Suppressor macrophage (primary cell): ENCODE measurements around the gene MLLT11.
"Not testable (repeated sequence)": the region's sequence is repeated elsewhere in the genome, so short reads cannot be mapped to it uniquely, and the experiment has no call there.

Experiments
- DNase-seq, 4 experiments: peaks; one replicate each; pipeline ENCODE4 v3.0.0-alpha.2; 2020 to 2022

Gene MLLT11

GRCh38 chr1:151058692-151059091 is 1.5 kb upstream of the MLLT11 start:
- peak in 3 of 4 experiments; percentile 19 to 34 (median 20) for DNase-seq

DNA sequence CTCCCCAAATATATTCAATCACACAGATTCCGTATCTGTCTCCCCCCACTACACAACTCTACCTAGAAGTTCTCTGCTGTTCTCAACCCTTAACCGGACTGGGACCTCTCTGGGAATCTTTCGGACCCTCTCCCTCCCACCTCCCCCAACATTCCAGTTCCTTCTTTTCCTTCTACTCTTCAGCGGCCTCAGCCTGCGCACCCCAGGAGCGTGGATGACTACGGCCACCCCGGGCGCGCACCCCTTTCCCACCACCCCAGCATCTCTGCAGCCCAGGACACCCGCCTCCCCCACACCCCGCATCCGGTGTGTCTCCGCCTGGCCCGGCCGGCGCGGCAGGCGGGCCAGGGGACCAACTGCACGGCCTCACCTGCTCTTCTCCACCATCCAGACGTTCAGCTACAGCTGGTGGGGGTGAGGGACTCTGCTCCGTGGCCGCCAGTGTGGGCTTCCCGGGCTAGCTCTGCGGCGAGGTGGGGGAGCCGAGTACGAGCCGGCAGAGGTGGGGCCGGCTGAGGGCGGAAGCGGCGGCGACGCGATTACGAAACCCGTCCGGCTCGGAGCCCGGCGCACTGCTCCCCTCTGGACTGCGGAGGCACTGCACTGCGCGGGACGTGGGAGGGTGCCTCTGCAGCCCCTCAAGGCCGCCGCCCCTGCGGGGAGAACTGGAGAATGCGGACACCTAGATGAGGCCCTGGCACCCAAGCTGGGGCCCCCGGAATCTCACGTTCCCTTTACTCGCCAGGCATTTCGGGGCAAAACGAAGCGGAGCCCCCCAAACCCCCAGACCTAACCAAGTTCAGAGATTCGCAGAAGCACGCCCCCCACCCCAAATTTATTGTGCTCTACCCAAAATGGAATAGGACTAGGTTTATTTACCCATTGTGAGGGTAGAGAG is 839 bp upstream of the MLLT11 start, which contains the start of gene CDC42SE1:
CDC42SE1 (minus strand) TSS at position 514 of the 898 bp plus-strand sequence. CDS start 3,892 bp downstream, outside the sequence.
- peak; percentile 88 to 95 (median 92) for DNase-seq

GRCh38 chr1:151060657-151061421 is 642 bp downstream of the MLLT11 start:
- DNase-seq: no peak

DNA sequence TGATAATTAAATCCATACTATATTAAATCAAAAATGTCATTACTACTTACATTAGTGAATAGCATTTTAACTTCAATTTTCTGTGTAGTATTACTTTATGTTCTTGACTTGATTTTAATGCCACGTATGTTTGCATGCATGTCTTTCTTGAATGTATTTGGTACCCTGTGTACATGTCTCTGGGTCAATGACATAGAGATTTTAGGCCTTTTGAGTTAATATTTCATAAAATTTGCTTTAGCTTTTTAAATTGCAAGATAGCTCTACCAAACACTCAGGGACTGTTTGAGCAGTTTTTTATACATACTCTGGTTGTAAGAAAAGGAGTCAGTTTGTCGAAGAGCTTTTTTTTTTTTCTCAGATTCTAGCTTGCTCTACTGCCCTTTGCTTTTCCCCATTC is 1.5 kb downstream of the MLLT11 start:
- DNase-seq: no peak

- peak in 3 of 4 experiments; percentile 17 to 53 (median 50) for DNase-seq
These were observed 2.7 kb downstream of the MLLT11 start for GRCh38 chr1:151062741-151063371.

DNA sequence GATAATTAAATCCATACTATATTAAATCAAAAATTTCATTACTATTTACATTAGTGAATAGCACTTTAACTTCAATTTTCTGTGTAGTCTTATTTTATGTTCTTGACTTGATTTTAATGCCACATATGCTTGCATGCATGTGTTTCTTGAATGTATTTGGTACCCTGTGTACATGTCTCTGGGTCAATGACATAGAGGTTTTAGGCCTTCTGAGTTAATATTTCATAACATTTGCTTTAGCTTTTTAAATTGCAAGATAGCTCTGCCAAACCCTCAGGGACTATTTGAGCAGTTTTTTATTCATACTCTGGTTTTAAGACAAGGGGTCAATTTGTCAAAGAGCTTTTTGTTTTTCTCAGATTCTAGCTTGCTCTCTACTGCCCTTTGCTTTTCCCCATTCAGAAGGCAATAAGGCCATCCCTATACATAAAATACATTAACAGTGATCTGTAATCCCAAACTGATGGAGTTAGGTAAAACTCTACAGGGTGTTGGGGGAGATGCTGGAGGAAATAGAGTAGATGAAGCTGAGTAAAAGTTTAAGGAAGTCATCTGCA is 5.0 kb downstream of the MLLT11 start:
- DNase-seq: no peak

DNA sequence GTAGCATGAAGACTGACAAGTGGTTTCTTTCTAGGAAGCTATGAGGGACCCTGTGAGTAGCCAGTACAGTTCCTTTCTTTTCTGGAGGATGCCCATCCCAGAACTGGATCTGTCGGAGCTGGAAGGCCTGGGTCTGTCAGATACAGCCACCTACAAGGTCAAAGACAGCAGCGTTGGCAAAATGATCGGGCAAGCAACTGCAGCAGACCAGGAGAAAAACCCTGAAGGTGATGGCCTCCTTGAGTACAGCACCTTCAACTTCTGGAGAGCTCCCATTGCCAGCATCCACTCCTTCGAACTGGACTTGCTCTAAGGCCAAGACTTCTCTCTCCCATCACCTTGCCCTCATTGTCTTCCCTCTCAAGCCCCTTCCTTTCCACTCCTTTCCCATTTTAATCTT is 7.0 kb downstream of the MLLT11 start:
- DNase-seq: no peak

- DNase-seq: no peak
These were observed 8.9 kb downstream of the MLLT11 start for GRCh38 chr1:151069103-151069486.

- DNase-seq: peak; percentile 91 to 94 (median 92)
These were observed 10.5 kb downstream of the MLLT11 start, which contains the start of gene GABPB2 for GRCh38 chr1:151070474-151071276. GABPB2 (plus strand) TSS chr1:151070761; CDS start chr1:151088190, 17,429 bp downstream.

DNA sequence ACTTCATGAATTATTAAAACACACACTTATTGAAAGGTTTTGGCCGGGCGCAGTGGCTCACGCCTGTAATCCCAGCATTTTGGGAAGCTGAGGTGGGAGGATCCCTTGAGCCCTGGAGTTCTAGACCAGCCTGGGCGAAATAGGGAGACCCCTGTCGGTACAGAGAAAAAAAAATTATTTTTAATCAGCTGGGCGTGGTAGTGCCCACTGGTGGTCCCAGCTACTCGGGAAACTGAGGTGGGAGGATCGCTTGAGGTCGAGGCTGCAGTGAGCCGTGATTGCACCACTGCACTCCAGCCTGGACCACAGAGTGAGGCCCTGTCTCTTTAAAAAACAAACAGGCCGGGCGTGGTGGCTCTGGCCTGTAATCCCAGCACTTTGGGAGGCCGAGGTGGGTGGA is 12.0 kb downstream of the MLLT11 start:
- no peak for DNase-seq

- no peak for DNase-seq
These were observed 25.9 kb downstream of the MLLT11 start for GRCh38 chr1:151085953-151086559.

DNA sequence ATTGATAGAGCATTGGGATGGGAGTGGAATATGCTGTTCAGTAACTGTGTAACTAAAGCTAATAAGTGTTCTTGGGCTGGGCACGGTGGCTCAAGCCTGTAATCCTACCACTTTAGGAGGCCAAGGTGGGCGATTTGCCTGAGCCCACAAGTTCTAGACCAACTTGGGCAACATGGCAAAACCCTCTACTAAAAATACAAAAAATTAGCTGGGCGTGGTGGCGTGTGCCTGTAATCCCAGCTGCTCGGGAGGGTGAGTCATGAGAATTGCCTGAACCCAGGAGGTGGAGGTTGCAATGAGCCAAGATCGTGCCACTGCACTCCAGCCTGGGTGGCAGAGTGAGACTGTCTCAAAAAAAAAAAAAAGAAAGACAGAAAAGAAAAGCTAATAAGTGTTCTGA is 37.2 kb downstream of the MLLT11 start:
- DNase-seq: not testable (repeated sequence)

DNA sequence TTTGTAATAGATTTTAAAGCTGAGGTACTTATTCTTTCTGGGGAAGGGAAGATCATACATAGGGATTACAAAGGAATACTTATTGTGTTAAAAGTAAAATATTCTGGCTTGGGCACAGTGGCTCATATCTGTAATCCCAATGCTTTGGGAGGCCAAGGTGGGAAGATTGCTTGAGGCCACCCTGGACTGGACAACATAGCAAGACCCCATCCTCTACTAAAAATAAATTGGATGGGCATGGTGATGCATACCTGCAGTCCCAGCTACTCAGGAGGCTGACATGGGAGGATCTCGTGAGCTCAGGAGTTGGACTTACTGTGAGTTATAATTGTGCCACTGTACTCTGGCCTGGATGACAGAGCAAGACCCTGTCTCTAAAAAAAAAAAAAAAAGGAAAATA is 37.9 kb downstream of the MLLT11 start:
- DNase-seq: no peak

DNA sequence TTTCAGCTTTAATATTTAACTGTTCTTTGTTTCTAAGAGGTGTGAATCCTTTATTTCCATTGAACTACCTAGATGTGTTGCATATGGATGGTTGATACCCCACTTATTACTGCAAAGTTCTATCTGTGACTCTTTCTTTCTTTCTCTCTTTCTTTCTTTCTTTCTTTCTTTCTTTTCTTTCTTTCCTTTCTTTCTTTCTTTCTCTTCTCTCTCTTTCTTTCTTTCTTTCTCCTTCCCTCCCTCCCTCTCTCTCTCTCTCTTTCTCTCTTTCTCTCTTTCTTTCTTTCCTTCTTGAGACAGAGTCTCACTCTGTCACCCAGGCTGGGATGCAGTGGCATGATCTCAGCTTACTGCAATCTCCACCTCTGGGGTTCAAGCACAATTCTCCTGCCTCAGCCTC is 44.4 kb downstream of the MLLT11 start:
- no peak for DNase-seq

- no peak for DNase-seq
These were observed 46.7 kb downstream of the MLLT11 start for GRCh38 chr1:151106894-151107293.

DNA sequence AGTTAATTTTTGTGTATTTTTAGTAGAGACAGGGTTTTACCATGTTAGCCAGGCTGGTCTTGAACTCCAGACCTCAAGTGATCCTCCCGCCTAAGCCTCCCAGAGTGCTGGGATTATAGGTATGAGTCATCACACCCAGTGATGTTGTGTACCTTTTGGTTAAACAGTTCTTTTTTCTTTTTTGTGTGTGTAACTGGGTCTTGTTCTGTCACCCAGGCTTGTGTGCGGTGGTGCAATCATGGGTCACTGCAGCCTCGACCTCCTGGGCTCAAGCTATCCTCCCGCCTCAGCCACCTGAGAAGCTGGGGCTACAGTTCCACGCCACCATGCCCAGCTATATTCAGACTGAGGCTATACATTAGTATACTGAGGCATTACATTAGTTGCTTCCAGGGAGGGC is 48.1 kb downstream of the MLLT11 start:
- no peak for DNase-seq

DNA sequence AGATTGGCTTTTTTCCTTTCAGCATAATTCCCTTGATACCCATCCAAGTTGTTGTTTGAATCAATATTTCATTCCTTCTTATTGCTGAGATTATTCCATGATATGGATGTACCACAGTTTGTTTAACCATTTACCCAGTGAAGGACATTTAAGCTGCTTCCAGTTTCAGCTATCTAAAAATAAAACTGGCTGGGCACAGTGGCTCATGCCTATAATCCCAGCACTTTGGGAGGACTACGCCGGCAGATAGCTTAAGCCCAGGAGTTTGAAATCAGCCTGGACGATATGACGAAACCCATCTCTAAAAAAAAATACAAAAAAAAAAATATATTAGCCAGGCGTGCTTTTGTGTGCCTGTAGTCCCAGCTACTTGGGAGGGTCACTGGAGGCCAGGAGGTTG is 53.7 kb downstream of the MLLT11 start:
- no peak for DNase-seq
